HG03103 (cell line): ENCODE measurements around the gene PRAMEF25.
"Not testable (repeated sequence)": the region's sequence is repeated elsewhere in the genome, so short reads cannot be mapped to it uniquely, and the experiment has no call there.

Source experiments
- ATAC-seq: cut with Tn5 transposase; IDR thresholded peaks from one replicate; pipeline ENCODE4 v1.9.1; 2021; ENCODE audit warnings: low read depth; ENCODE audit not compliant: unreplicated experiment

Gene PRAMEF25

DNA sequence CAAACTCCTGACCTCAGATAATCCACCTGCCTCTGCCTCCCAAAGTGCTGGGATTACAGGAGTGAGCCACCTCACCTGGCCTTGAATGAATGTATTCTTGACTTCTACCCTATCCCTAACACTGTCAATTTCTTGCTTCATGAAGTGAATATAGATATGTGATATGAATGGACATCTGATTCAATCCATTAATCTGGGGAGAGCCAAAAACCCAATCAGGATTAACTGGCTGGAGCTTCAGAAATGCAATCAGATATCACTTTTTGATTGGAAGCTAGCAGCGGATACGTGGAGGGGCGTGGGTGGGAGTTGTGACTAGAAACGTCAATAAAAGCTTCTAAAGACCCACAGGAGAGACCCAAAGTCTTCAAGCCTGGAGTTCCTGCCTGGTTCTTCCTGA is at the start of gene PRAMEF25:
TSS of gene PRAMEF25 (plus strand) at position 301 of the 400 bp plus-strand sequence. CDS start 2,920 bp downstream, outside the sequence.
- ATAC-seq = not testable (repeated sequence)

DNA sequence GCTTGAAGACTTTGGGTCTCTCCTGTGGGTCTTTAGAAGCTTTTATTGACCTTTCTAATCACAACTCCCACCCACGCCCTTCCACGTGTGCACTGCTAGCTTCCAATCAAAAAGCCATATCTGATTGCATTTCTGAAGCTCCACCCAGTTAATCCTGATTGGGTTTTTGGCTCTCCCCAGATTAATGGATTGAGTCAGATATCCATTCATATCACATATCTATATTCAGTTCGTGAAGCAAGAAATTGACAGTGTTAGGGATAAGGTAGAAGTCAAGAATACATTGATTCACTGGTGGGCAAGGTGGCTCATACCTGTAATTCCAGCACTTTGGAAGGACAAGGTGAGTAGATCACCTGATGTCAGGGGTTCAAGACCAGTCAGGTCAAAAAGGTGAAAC is 14.1 kb upstream of the PRAMEF25 start, which contains the start of gene PRAMEF27:
TSS of gene PRAMEF27 (minus strand) at position 101 of the 400 bp plus-strand sequence. CDS start 2,916 bp downstream, outside the sequence.
- ATAC-seq = not testable (repeated sequence)

DNA sequence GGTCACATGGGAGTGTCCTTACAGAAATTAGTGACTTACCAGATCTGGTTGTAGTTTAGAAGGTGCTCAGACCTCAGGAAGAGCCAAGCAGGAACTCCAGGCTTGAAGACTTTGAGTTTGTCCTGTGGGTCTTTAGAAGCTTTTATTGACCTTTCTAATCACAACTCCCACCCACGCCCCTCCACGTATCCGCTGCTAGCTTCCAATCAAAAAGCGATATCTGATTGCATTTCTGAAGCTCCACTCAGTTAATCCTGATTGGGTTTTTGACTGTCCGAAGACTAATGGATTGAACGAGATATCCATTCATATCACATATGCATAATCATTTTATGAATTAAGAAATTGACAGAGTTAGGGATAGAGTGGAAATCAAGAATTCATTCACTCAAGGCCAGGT is 46.2 kb downstream of the PRAMEF25 start, which contains the start of gene HNRNPCL2:
TSS of gene HNRNPCL2 (minus strand) at position 101 of the 400 bp plus-strand sequence. CDS start 454 bp downstream, outside the sequence.
- not testable (repeated sequence) for ATAC-seq
